BLaER1 (cell line): Measurements from ENCODE around the gene ADCY6.

Source experiments
- H3K27ac ChIP-seq: shearing (Covaris generic); formaldehyde crosslinking; 2 replicates; pipeline ENCODE4 v1.8.1; 2022
- H3K27me3 ChIP-seq: shearing (Covaris generic); formaldehyde crosslinking; 2 replicates; pipeline ENCODE4 v1.8.1; 2022
- H3K36me3 ChIP-seq: shearing (Covaris generic); formaldehyde crosslinking; 2 replicates; pipeline ENCODE4 v1.8.1; 2022
- H3K4me1 ChIP-seq: shearing (Covaris generic); formaldehyde crosslinking; 2 replicates; pipeline ENCODE4 v1.8.1; 2022
- H3K4me2 ChIP-seq: shearing (Covaris generic); formaldehyde crosslinking; 2 replicates; pipeline ENCODE4 v1.8.1; 2022
- H3K4me3 ChIP-seq: shearing (Covaris generic); formaldehyde crosslinking; 2 replicates; pipeline ENCODE4 v1.8.1; 2022
- H3K9ac ChIP-seq: shearing (Covaris generic); formaldehyde crosslinking; 2 replicates; pipeline ENCODE4 v1.8.1; 2022
- H3K9me3 ChIP-seq: shearing (Covaris generic); formaldehyde crosslinking; 2 replicates; pipeline ENCODE4 v1.8.1; 2022
- H4K20me1 ChIP-seq: shearing (Covaris generic); formaldehyde crosslinking; 2 replicates; pipeline ENCODE4 v1.8.1; 2022
- Cebpa-rat ChIP-seq: shearing (Covaris generic); IDR thresholded peaks from 2 replicates; pipeline ENCODE4 v1.8.1; 2022

Gene ADCY6

DNA sequence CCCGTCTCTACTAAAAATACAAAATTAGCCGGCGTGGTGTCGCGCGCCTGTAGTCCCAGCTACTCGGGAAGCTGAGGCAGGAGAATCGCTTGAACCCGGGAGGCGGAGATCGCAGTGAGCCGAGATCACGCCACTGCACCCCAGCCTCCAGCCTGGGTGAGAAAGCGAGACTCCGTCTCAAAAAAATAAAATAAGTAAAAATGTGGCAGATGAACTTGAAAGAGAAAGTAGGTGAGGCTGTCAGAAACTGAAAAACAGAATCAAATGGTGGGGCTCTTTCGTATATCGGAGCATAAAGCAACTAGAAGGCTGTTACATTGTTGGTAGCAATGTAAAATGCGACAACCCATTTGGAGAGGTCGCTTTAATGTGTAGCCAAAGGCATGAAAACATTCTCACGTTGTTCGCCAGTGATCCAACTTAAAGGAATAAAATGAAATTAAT is 71.6 kb downstream of the ADCY6 start:
- no peak for TF ChIP-seq Cebpa-rat
- peak overlapping the region; percentile 94 for H3K9ac ChIP-seq
- peak overlapping the region; percentile 96 for H3K27ac ChIP-seq
- H3K4me2 ChIP-seq = peak overlapping the region; percentile 87
- H3K9me3 ChIP-seq = peaks cover 28% of the 10 kb centered on the region
- H3K4me1 ChIP-seq = peaks cover 34% of the 10 kb centered on the region
- H3K4me3 ChIP-seq = peak overlapping the region; percentile 93
- peaks cover 41% of the 10 kb centered on the region for H4K20me1 ChIP-seq
- H3K36me3 ChIP-seq = peaks cover 27% of the 10 kb centered on the region
- no peaks in the 10 kb centered on the region for H3K27me3 ChIP-seq

DNA sequence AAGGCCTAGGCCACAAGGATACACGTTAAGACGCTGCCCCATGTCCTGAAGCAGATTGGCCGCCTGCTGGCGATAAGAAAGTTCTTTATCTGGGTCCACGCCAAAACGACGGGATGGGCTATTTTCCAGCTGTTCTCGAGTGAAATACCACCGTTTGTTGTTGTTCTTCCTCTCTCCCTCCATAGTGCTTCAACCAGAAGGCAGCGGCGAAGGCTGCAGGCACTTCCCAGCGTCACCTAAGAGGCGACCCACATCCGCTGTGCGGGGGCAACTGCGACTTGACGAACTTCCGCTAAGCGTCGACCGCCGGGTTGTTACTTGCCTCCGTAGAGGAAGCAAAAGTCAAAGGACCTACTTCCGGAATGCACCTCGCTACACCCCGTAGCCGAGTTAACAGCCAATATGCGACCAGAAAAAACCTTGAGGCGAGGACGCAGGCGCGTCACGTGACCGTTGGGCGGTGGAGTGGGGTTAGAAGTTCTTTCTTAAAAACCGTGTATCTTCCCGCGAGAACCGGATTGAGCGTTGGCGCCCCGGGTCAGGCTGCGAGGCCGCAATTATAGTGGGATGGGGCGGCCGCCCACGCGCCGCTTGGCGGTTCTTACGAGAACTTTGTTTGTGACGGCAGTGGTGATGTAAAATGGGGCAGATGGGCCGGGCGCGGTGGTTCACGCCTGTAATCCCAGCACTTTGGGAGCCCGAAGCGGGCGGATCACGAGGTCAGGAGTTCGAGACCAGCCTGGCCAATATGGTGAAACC is 72.2 kb downstream of the ADCY6 start, which contains the start of gene CCNT1:
Gene CCNT1 (minus strand): TSS at position 215 of the 759 bp plus-strand sequence. CDS start 32 bp downstream, at position 183.
- peak within 1 kb of the TSS; percentile 93 for H3K4me3 ChIP-seq
- peaks cover 47% of the 10 kb centered on the region for H4K20me1 ChIP-seq
- TF ChIP-seq Cebpa-rat = no peak
- peaks cover 33% of the 10 kb centered on the region for H3K36me3 ChIP-seq
- peaks cover 34% of the 10 kb centered on the region for H3K4me1 ChIP-seq
- peak within 1 kb of the TSS; percentile 98 for H3K9ac ChIP-seq
- H3K27ac ChIP-seq = peak within 1 kb of the TSS; percentile 96
- no peaks in the 10 kb centered on the region for H3K27me3 ChIP-seq
- H3K9me3 ChIP-seq = peaks cover 24% of the 10 kb centered on the region
- peak within 1 kb of the TSS; percentile 87 for H3K4me2 ChIP-seq
